Left lung (tissue), 10 donors: ENCODE data around the gene GSS. TPM values are rescaled to one million over a fixed set of nuclear protein-coding genes. Genes with fewer than 3 reads are reported as not detected.

Source experiments
- ATAC-seq: fragments of 200-7000 bp; cut with Tn5 transposase; one replicate; pipeline ENCODE4 v1.9.1; 2020; ENCODE audit warnings: moderate library complexity
- DNase-seq, 4 donors: peaks; one replicate each; pipeline ENCODE4 v3.0.0-alpha.2; 2013 to 2020
- H3K27ac ChIP-seq, 2 donors: fragments of 200-600 bp; sonication (generic) in 1 of 2; one replicate each; pipeline versions ENCODE4 v1.5.0 to v1.8.0; 2020 to 2021
- H3K27me3 ChIP-seq, 2 donors: fragments of 200-600 bp; sonication (generic) in 1 of 2; one replicate each; pipeline versions ENCODE4 v1.5.0 to v1.8.0; 2020 to 2021
- H3K36me3 ChIP-seq, 2 donors: fragments of 200-600 bp; sonication (generic) in 1 of 2; one replicate each; pipeline versions ENCODE4 v1.5.0 to v1.8.0; 2020 to 2021
- H3K4me1 ChIP-seq, 2 donors: fragments of 200-600 bp; one replicate each; pipeline ENCODE4 v1.8.0; 2021
- H3K4me3 ChIP-seq, 2 donors: fragments of 200-600 bp; sonication (generic) in 1 of 2; one replicate each; pipeline versions ENCODE4 v1.5.0 to v1.8.0; 2020 to 2021; ENCODE audit warnings: mild to moderate bottlenecking in 1 of 2
- H3K9me3 ChIP-seq, 2 donors: fragments of 200-600 bp; sonication (generic) in 1 of 2; one replicate each; pipeline versions ENCODE4 v1.5.0 to v1.8.0; 2020 to 2021
- intact Hi-C, 2 donors: fragments of 100-400 bp; cut with DNase I; formaldehyde crosslinking; loops; one replicate each; pipeline versions ENCODE4 v1.11.2 to v1.14.2; 2022
- polyA plus RNA-seq, 6 donors: library from polyadenylated mRNA; unstranded; fragments of 120-200 nt; gene quantifications; one replicate each; pipeline ENCODE4 v1.2.1, GENCODE V29; 2013; ENCODE audit not compliant: insufficient read length in 6 of 6
- total RNA-seq, 2 donors: library from RNA; stranded (reverse); fragmentation: NEBNext Ultra II Directional; extraction: Animal tissue kit (Norgen Biotek cat#: 25700); gene quantifications; one replicate each; pipeline ENCODE4 v1.2.1, GENCODE V29; 2021
- TF ChIP-seq, protein P1 (sequence below), 2 donors: fragments of 200-600 bp; sonication (generic) in 1 of 2; IDR thresholded peaks; one replicate each; pipeline versions ENCODE4 v1.5.0 to v1.8.0; 2021; ENCODE audit warnings: antibody characterized with exemption in 2 of 2
- donor health status: DM: no; HTN: yes; CAD: no.
- donor health status: DM: no; HTN: no; CAD: no.

GSS gene
- total and polyA plus RNA-seq, 8 donors, result 37.8 to 50.3 (median 41.5) TPM

DNA sequence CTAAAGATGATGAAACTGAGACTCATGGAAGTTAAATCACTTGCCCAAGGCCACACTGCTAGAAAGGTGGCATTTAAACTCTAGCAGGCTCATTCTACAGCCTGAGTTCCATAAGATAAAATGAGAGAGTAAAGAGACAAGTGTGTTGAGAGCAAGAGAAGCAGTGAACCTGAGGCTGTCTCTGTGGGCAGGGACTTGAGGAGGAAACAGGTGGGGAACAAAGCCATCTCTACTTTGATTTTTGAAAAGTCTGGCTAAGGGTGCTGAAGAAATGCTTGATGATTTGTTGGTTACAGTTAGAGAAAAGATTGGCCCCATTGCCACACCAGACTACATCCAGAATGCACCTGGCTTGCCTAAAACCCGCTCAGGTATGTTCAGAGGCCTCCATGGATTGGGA lies 29.0 kb downstream of the GSS start:
- peaks cover 0 to 100% of the 10 kb centered on the region in 2 donors for H3K36me3 ChIP-seq
- TF ChIP-seq, protein P1, sequence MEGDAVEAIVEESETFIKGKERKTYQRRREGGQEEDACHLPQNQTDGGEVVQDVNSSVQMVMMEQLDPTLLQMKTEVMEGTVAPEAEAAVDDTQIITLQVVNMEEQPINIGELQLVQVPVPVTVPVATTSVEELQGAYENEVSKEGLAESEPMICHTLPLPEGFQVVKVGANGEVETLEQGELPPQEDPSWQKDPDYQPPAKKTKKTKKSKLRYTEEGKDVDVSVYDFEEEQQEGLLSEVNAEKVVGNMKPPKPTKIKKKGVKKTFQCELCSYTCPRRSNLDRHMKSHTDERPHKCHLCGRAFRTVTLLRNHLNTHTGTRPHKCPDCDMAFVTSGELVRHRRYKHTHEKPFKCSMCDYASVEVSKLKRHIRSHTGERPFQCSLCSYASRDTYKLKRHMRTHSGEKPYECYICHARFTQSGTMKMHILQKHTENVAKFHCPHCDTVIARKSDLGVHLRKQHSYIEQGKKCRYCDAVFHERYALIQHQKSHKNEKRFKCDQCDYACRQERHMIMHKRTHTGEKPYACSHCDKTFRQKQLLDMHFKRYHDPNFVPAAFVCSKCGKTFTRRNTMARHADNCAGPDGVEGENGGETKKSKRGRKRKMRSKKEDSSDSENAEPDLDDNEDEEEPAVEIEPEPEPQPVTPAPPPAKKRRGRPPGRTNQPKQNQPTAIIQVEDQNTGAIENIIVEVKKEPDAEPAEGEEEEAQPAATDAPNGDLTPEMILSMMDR (IDR thresholded peaks at IDR 0.05), result no peak
- ATAC-seq (no peak), DNase-seq (no peak)
- no peaks in the 10 kb centered on the region for H3K27me3 ChIP-seq
- no peak overlapping the region for H3K4me3 ChIP-seq
- H3K4me1 ChIP-seq, result peaks cover 0 to 16% of the 10 kb centered on the region in 2 donors
- no peak overlapping the region for H3K27ac ChIP-seq
- no peaks in the 10 kb centered on the region for H3K9me3 ChIP-seq
- intact Hi-C loops, result no loop called here

DNA sequence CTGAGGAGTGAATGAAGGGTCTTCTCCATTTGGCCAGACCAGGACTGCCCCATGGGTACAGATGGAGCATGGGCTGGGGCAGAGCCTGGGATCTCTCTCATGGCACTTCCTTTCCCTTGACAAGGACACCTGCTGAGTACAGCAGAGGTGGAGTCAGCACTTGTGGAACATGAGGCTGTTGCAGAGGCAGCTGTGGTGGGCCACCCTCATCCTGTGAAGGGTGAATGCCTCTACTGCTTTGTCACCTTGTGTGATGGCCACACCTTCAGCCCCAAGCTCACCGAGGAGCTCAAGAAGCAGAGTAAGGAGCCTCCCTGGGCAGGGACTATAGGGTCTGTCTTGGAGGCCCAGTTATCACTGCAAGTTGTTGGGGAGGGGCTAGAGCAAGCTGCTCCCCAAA lies 29.6 kb downstream of the GSS start:
- Histone ChIP-seq H3K36me3 (peaks cover 0 to 100% of the 10 kb centered on the region in 2 donors), H3K4me1 (peaks cover 0 to 20% of the 10 kb centered on the region in 2 donors), H3K27ac (no peak overlapping the region), H3K9me3 (no peaks in the 10 kb centered on the region), H3K4me3 (no peak overlapping the region), H3K27me3 (no peaks in the 10 kb centered on the region)
- ATAC-seq (no peak), DNase-seq (no peak)
- TF ChIP-seq, protein P1 (IDR thresholded peaks at IDR 0.05), result no peak
- intact Hi-C loops, result no loop called here

DNA sequence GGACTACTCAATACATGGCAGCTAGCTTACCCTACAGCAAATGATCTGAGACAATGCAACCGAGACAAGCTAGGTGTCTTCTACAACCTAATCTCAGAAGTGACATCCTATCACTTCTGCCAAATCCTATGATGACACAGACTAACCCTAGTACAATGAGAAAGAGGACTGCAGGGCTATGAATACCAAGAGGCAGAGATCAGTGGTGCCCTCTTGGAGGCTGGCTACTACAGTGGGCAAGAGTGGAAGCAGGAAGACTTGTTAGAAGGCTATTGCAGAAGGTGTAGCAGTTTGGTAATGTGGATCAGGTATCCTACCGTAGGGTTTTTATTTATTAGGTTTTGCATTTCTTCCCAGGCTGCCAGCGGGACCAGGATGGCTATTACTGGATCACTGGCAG lies 30.3 kb downstream of the GSS start:
- TF ChIP-seq, protein P1 (IDR thresholded peaks at IDR 0.05), result no peak
- intact Hi-C loops, result no loop called here
- peaks cover 0 to 20% of the 10 kb centered on the region in 2 donors for H3K4me1 ChIP-seq
- H3K4me3 ChIP-seq, result no peak overlapping the region
- no peak for DNase-seq
- H3K27ac ChIP-seq, result no peak overlapping the region
- no peak for ATAC-seq
- no peaks in the 10 kb centered on the region for H3K27me3 ChIP-seq
- peaks cover 0 to 100% of the 10 kb centered on the region in 2 donors for H3K36me3 ChIP-seq
- H3K9me3 ChIP-seq, result no peaks in the 10 kb centered on the region

DNA sequence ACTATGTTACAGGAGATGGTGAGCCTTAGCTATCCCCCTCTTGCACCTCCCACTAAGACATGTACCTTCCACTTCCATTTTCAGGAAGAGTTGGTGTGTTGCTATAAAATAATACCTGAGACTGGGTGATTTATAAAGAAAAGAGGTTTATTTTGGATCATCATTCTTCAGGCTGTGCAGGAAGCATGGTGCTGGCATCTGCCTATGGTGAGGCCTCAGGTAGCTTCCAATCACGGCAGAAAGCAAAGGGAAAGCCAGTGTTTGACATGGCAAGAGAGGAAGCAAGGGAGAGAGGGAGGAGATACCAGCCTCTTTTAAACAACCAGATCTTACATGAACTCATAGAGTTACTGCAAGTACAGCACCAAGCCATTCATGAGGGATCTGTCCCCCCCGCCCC lies 32.2 kb downstream of the GSS start:
- Histone ChIP-seq H3K27ac (no peak overlapping the region), H3K9me3 (no peaks in the 10 kb centered on the region), H3K36me3 (peaks cover 0 to 97% of the 10 kb centered on the region in 2 donors), H3K27me3 (no peaks in the 10 kb centered on the region), H3K4me1 (peaks cover 0 to 20% of the 10 kb centered on the region in 2 donors), H3K4me3 (no peak overlapping the region)
- TF ChIP-seq, protein P1 (IDR thresholded peaks at IDR 0.05), result no peak
- no peak for ATAC-seq
- intact Hi-C loops, result no loop called here
- DNase-seq, result no peak

DNA sequence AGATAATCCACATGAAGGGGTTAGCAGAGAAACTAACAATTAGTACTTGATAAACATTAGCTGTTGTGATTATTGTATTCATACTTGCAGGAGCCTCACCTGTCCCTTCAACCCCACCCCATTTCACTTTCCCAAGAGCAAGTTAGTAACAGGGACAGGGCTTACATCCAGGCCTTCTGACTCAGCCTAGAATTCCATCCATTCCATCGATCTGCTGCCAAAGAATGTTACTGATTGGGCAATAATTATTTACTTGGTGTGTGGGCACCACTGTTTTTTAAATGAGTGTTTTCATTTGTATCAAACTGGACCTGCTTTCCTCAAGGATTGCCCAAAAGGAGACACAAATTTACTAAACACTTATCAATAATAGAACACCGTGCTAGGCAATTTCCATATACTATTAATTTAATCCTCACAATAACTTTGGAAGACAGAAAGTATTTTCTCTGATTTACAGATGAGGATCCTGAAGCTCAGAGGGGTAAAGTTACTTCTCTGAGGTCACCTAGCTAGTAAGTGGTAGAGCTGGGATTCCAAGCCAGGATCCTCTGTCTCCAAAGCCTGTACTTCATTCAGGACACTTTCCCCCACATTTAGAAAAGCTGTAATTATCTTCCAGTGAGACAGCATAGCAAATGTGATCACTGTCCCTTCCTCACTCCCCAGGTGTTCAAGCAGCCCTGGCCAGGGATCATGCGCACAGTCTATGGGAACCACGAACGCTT lies 32.8 kb downstream of the GSS start:
- intact Hi-C loops, result no loop called here
- no peaks in the 10 kb centered on the region for H3K27me3 ChIP-seq
- no peaks in the 10 kb centered on the region for H3K9me3 ChIP-seq
- DNase-seq, result peak in 2 of 4 donors; percentile 28 to 35
- TF ChIP-seq, protein P1 (IDR thresholded peaks at IDR 0.05), result no peak
- peak; percentile 88 for ATAC-seq
- peaks cover 0 to 97% of the 10 kb centered on the region in 2 donors for H3K36me3 ChIP-seq
- H3K4me1 ChIP-seq, result peaks cover 0 to 20% of the 10 kb centered on the region in 2 donors
- peak overlapping the region; percentile 45 for H3K27ac ChIP-seq
- no peak overlapping the region for H3K4me3 ChIP-seq
